ENCODE results near the gene PROC.

- no peak for TF ChIP-seq SP7 (tag by site-specific recombination; IDR thresholded peaks at IDR 0.05)
- no peak for TF ChIP-seq ZNF146 (tag by site-specific recombination; IDR thresholded peaks at IDR 0.05)
- no peak for TF ChIP-seq KLF7 (tag by site-specific recombination; IDR thresholded peaks at IDR 0.05; ENCODE audit: borderline replicate concordance)
- TF ChIP-seq ZBTB26 (tag by site-specific recombination; optimal IDR thresholded peaks at IDR 0.05): no peak
- TF ChIP-seq ZNF837 (tag by site-specific recombination; IDR thresholded peaks at IDR 0.05): no peak
- no peak for TF ChIP-seq YY1 (tag by site-specific recombination; IDR thresholded peaks at IDR 0.05)
- no peak for TF ChIP-seq ZNF513 (tag by site-specific recombination; IDR thresholded peaks at IDR 0.05)
- no peak for TF ChIP-seq OSR2 (tag by site-specific recombination; IDR thresholded peaks at IDR 0.05)
- no peak for TF ChIP-seq BCL11A (tag by site-specific recombination; IDR thresholded peaks at IDR 0.05; ENCODE audit: low read depth)
- TF ChIP-seq ZNF10 (tag by site-specific recombination; IDR thresholded peaks at IDR 0.05): no peak
- no peak for TF ChIP-seq ZNF571 (tag by site-specific recombination; IDR thresholded peaks at IDR 0.05)
- no peak for TF ChIP-seq ZNF202 (tag by site-specific recombination; IDR thresholded peaks at IDR 0.05; ENCODE audit: borderline replicate concordance)
- TF ChIP-seq REST (tag by site-specific recombination; IDR thresholded peaks at IDR 0.05): no peak
Observed at GRCh38 chr2:127413782-127414637, 4.2 kb upstream of the PROC start.

Data from HEK293 (cell line).